OCI-LY7 (cell line): ENCODE results near the gene TBC1D8.

Experiments used
- EZH2phosphoT487 ChIP-seq: fragments of 200-600 bp; sonication (generic); IDR thresholded peaks from 2 replicates; pipeline ENCODE4 v1.6.1; 2018; ENCODE audit warnings: low read depth, borderline replicate concordance, mild to moderate bottlenecking, mixed run types, antibody characterized with exemption, low read length, moderate library complexity, mixed read lengths
- TF ChIP-seq, protein P1 (sequence below): fragments of 200-600 bp; sonication (generic); conservative IDR thresholded peaks from 2 replicates; pipeline ENCODE4 v1.5.1; 2014; ENCODE audit warnings: mild to moderate bottlenecking, antibody characterized with exemption, low read length, moderate library complexity, mixed read lengths

DNA sequence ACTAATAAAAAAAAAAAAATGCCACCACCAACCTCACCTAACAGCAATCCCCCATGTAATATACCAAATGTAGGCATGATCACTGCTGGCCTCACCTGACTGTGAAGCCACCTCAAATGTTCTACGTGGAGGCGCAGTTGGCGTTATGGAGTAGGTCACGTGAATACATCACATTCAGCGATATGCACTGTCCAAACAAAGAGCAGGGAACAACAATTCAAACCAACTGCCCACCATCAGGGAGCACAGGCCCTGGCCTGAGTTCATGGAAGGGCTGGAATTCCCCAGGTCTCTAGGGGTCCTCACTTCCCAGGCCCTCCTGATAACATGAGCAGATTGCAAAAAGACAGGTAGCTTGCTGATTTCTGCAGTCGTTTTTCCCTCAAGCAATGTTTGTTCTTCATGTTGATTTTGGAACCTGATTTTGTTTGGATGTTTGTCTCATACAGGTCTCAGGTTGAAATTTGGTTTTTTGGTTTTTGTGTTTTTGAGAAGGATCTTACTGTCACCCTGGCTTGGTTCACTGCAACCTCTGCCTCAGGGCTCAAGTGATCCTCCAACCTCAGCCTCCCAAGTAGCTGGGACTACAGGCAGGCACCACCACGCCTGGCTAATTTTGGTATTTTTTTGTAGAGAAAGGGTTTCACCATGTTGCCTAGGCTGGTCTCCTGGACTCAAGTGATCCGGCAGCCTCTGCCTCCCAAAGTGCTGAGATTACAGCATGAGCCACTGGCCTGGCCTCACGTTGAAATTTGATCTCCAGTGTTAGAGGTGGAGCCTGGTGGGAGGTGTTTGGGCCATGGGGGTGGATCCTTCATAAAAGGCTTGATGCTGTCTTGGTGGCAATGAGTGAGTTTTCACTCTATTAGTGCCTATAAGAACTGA is 15.5 kb downstream of the TBC1D8 start:
- TF ChIP-seq, protein P1, sequence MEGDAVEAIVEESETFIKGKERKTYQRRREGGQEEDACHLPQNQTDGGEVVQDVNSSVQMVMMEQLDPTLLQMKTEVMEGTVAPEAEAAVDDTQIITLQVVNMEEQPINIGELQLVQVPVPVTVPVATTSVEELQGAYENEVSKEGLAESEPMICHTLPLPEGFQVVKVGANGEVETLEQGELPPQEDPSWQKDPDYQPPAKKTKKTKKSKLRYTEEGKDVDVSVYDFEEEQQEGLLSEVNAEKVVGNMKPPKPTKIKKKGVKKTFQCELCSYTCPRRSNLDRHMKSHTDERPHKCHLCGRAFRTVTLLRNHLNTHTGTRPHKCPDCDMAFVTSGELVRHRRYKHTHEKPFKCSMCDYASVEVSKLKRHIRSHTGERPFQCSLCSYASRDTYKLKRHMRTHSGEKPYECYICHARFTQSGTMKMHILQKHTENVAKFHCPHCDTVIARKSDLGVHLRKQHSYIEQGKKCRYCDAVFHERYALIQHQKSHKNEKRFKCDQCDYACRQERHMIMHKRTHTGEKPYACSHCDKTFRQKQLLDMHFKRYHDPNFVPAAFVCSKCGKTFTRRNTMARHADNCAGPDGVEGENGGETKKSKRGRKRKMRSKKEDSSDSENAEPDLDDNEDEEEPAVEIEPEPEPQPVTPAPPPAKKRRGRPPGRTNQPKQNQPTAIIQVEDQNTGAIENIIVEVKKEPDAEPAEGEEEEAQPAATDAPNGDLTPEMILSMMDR, result no peak
- no peak for TF ChIP-seq EZH2phosphoT487
